Central memory CD4-positive, alpha-beta T cell (primary cell): Measurements from ENCODE around the gene PRKAR1B.
A peak's percentile ranks its signal among the peaks of the same experiment; 100 is the strongest.

Source experiments
- DNase-seq: peaks from one replicate; pipeline ENCODE4 v3.0.0; 2022

The PRKAR1B gene

DNA sequence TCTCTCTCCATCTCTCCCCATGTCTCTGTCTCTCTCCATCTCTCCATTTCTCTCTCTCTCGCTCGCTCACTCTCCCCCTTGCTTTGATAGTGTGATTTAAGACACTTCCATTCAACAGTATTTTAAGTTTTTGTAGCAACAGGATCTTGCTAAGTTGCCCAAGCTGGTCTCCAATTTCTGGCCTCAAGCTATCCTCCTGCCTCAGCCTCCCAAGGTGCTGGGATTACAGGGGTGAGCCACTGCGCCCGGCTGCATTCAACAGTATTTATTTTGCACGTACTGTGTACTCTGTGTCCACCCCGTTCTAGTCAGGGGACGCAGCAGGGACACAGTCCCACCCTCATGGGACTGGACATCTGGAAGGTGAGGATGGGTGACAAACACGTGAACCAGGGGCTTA, 193.0 kb downstream of the PRKAR1B start:
- DNase-seq: no peak

DNA sequence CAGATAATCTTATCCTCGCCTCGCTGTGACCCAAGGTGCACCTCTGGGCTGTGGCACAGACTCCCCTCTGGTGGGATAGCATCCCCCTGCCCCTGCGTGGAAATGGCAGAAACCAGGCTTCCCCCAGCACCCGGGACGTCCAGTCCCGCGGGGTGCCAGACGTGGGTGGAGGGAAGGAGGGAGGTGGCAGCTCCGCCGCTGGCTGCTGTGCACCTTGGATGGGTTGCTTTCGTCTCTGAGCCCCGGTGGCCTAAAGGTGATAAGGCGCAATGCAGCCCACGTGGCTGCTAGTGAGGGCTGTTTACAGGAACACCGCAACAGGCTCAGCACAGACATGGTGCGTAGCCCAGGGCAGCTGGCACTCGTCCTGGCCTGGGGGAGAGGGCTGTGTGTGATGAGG, 193.8 kb downstream of the PRKAR1B start:
- no peak for DNase-seq

DNA sequence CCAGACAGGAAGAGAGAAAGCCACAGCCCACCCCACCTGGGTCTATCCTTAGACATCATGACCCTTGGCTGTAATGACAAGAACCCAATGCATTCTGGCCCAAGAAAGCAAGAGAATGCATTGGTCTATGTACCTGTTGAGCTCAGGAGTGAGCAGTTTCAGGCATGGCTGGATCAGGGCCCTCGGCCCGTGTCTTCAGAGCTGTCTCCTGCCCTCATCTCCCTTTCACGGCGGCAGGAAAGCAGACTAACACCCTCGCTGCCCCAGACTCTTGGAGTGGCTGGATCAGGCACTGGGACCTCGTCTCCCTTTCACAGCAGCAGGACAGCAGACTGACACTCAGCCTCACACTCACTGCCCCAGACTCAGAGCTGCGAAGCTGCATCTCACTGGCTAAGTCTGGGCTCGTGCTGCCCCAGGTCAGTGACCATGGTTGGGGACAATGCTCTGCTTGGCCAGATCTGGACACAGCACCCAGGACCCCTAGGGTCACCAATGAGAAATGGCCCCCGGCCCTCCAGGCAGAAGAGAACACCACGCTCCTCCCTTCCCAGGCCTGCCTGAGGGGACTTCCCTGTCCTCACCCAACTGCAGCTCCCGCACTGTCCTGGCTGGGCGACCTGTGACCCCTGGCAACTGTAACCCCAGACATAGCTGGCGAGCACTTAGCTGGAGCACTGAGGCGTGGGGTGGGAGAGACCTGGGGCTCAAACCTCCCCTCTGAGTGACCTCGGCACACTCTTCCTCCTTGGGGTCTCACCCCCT, 194.5 kb downstream of the PRKAR1B start:
- DNase-seq: no peak

DNA sequence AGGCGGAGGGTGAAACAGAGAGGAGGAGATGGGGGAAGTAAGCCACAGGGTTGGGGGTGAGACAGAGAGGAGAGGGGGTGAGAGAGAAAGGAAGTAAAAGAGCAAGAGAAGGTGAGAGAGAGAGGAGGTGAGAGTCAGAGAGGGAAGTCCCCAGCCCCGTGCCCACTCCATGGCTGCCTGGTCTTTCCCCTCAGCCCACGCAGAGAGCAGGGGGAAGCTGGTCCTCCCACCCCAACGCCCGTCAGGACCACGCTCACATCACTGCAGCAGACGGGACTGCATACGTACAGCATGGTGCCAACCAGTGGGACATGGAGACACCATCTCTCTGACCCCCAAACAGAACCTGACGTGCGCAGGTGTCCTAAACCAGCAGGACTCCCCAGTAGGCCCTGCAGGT, 195.3 kb downstream of the PRKAR1B start:
- no peak for DNase-seq

DNA sequence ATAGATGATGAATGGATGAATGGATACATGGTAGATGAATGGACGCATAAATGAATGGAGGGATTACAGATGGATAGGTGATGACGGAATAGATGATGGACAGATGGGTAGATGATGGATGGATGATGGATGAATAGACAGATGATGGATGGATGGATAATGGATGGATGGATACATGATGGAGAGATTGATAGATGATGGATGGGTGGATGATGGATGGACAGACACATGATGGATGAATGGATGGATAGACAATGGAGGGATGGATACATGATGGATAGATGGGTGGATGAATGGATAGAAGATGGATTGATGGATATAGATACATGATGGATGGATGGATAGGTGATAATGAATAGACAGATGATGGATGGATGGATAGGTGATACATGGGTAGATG, 198.6 kb downstream of the PRKAR1B start:
- no peak for DNase-seq

DNA sequence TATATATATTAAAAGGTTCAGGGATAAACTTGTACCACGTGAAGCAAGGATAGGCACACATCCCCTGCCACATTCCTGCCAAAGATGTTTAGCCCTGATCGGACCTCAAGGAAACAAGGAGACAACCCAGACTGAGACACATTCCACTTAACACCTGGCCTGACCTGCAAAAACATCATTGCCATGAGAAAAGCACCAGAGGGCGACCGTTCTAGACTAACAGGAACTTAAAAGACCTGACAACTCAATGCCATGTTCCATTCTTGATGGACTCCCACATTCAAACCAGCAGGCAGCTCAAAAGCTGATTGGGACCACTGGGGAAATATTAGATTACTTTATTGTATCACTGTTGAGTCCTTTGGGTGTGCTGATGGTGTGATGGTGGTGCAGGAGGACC, 199.4 kb downstream of the PRKAR1B start:
- DNase-seq: no peak

DNA sequence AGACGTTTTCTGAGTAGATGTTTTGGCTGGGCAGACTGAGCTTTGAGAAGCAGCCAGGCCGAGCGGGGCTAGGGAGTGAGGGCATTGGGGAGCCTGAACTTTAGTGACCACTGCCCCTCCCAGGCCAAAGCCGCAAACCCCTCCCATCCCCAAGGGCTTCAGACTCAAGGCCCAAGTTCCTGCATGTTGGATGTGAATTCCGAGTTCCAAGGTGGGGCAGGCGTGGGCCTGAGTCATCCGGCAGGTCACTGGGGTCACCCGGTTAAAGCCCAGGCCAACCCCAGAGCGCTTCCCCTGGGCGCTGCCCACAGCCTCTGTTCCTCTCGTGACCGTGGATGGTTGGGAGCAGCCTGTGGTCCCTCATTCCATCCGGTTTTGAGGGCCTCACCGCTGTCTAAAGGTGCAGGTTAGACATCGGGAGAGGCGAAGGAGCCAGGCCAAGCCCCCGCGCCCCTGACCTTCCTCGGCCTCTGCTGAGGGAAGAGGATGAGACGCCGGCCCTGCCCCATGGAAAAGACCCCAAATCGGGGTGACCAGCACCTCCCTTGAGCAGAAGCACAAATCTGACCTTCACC, 200.5 kb downstream of the PRKAR1B start:
- no peak for DNase-seq

DNA sequence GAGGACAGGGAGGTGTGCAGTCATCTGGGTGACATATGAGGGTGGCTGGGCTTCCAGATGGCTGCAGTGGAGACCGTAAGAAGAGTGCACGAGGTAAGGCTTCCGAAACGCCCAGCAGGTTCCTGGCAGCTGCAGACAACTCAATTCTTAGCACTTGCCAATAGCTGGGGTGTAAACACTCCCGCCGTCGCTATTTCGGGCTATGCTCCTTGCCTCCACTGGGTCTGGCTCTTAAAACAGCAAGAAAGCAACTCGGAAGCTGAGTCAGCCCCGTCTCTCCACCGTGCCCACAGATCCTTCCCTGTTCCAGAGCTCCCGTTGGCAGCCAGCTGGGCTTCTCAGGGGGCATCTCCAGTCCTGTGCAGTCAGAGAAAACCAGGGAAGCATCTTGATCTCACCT, 201.3 kb downstream of the PRKAR1B start:
- DNase-seq: no peak

DNA sequence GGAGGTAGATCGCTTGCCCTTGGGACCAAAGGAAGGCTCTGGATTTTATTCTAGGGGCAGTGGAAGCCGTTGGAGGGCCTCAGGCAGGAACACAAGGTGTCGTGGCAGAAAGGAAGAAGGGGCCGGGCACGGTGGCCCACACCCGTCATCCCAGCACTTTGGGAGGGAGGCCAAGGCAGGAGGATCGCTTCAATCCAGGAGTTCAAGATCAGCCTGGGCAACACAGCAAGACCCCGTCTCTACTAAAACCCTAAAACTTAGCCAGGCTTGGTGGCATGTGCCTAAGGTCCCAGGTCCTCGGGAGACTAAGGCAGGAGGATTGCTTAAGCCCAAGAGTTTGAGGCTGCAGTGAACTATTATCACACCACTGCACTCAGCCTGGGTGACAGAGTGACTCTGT, 202.3 kb downstream of the PRKAR1B start:
- no peak for DNase-seq

DNA sequence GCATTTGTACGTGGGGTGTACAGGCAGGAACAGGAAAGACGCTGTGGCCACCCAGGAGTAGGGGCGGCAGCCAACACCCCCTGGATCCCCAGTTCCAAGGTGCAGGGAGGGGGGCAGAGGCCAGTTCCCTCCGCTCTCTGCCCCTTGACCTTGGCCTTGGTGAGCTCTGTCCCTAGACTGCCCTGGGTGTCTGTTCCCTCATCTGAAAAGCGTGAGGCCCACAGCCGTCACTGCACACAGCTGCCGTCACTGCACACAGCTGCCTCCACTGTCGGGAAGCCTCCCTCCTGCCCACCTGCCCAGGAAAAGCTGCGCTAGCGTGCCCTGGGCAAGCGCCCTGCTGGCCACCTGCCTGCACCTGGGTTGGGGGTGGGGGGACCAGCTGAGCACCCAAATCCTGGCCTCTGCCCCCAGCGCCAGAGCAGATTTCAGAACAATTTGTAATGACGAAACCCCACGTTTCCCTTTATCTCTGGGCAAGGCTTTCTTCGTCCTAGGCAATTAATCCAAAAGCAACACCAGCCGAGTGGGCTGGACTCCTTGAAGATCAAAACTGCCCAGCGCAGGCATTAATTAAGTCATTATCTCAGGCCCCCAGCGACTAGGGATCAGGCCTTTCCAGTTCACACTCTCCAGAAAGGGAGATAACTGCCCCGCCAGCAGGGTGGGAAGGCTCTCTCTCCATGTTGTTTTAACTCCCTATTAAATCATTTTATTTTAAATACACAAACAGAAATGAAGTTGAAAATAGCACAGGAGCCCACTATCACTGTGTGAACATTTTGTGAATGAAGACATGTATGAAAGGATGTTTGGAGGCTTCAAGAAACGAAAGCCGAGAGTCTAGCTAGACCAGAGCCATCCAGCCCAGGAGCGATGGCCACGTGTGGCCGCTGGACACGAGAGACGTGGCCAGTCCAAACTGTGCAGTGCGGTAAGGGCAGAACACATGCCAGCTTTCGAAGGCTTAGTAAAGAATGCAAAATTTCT, 203.4 kb downstream of the PRKAR1B start:
- no peak for DNase-seq

DNA sequence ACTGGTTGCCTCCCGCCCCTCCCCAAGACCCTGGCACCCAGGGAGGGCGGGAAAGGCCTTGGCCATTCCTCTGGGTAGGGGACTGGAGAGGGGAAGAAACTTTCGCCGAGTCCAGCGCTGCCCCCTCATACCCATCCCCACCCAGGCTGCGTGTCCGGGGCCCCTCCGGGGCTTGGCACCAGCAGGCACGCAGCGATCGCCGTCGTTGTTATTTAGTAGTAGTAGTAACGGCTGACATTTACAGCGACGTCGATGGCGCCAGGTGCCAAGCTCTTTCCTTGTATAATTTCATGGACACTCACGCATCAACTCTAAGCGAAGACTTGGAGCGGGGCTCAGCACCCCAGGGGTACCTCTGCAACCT, 204.1 kb downstream of the PRKAR1B start:
- DNase-seq: no peak

DNA sequence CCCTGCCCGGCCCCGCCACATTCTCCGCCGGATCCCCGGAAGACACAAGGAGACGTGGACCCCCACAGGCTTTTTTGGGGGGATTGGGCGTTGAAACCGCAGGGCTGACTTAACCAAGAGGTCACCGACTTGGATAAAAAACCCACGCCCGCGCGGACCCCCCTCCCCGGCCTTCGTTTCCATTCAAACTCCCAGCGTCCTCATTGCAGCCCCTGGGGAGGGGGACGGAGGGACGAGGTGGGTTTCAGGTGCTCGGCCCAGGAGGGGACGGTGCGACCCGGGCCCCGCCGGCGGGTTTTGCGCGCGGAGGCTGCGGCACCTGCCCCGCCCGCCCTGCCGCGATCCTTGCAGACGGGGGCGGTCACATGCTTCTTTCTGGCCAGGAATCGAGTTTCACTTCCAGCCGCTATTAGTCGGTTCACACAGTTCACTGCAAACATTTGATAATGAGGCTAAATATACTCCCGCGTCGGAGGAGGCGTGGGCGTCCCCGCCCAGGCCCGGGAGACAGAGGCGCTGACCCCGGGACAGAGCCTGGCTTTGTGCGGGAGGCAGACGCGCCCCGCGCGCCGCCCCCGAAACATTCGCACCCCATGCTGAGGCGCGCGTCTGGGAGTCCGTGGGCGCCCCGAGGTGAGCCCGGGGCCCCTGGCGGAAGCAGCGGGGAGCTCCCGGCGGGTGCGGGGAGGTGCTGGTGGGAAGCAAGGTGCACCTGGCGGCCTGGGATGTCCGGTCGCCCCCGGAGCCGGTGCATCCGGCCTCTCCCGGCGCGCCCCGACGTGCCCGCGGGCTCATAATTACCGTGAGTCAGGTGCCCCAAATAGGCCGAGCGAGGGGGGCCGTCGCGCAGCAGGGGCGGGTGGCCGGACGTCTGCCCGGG, 204.8 kb downstream of the PRKAR1B start:
- DNase-seq: peak; percentile 21

DNA sequence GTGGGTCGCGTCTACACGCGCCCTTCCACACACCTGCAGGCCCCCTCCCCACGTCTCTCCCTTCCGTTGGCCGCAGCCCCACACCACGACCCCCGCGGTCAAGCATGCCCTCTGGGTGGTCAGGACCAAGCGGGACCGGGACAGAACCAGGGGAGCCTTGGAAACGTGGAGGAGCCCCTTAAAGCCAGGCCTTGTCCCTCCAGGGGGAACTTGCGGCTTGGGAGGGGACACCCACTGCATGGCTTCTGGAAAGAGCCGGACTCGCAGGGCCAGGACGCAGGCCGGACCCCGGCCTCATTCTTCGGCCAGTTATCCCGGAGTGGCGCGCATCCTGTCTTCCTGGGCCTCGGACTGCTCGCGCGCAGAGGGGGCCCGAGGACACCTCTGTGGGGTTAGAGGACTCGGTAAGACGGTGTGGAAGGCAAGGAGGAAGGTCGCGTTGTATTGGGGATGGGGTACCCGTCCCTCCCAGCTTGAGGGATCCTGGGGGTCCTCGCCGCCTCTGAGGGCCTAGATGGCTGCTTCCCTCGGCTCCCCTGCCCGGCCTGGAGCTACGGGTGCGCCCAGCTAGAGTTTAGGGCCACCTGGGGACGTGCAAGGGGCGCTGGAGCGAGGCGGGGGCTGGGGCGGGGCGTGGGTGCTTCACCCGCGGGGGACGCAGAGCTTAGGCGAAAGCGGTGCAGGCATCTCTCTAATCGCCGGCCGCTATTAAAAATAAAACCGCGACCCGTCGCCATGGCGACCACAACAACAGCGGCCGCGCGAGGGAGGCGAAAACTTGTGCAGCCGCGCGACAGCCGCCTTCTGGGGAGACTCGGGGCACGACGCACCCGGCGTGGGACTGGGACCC, 205.6 kb downstream of the PRKAR1B start:
- no peak for DNase-seq

DNA sequence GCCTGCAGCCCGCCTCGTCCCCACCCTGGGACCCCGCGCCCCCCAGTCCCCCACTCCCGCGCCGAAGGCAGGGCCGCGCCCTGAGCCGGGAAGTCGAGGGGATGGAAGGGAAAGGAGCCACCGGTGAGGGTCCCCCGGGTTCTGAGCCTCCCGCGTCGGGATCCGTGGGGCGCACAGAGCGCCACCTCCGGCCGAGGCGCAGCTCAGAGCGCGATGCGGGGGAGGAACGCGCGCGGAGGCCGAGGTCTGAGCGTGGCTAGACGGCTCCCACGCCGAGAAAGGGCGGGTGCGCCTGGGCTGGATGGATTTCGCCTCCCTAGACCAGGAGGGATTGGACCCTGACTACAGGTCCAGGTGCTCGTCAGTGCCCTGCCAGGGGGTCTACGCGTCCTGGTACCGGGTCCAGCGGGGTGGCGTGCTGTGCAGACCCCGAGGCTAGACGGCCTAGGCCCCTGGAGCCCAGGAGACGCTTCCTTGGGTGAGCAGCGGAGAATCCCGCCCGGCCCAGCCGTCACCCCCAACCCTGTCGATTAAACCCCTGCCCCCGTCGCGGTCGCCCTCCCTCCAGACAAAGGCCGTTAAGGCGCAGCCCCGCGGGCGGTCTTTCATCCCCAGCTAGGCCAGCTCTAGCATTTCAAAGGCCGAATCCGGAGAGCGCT, 206.4 kb downstream of the PRKAR1B start:
- no peak for DNase-seq

DNA sequence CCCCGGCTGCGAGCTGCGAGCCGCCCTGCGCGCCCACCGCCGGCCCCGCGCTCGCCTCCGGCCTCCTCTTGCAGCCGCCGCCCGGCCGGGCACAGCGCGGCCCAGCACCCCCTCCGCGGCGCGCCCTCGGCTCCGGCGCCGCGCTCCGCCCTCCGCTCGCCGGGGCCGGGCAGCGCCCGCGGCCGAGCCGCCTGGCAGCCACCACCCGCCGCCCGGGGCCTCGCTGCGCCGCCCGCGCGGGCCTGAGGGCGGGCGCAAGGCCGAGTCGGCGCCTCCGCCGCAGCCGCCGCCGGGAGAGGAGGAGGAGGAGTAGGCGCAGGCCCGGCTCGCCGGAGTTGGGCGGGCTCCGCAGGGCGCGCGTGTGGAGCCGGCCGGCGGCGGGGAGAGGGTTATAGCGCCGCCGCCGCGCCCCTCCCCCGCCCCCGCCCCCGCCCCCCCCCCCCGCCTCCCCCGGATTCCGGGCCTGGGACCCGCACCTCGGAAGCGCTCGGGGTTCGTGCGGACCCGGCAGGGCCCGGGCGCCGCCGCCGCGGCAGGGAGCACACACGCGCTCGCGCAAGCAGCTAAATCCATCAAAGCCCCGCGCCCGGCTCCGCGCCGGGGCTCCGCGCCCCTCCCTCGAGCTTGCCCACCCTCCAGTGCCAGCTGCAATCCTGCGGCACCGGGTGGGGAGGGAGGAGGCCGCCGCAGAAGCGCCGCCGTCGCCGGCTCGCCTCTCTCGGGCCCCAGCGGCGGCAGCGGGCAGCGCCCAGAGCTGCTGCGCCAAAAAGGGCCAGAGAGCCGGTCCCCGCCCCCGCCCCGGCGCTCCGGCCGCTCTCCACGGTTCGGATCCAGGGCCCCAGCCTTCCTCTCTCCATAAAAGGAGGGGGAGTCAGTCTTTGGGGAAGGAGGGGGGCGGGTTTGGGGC, 207.3 kb downstream of the PRKAR1B start, which contains the start of gene PDGFA:
PDGFA (minus strand) TSS at position 363 of the 907 bp plus-strand sequence. CDS start 845 bp downstream, outside the sequence.
- DNase-seq: no peak

DNA sequence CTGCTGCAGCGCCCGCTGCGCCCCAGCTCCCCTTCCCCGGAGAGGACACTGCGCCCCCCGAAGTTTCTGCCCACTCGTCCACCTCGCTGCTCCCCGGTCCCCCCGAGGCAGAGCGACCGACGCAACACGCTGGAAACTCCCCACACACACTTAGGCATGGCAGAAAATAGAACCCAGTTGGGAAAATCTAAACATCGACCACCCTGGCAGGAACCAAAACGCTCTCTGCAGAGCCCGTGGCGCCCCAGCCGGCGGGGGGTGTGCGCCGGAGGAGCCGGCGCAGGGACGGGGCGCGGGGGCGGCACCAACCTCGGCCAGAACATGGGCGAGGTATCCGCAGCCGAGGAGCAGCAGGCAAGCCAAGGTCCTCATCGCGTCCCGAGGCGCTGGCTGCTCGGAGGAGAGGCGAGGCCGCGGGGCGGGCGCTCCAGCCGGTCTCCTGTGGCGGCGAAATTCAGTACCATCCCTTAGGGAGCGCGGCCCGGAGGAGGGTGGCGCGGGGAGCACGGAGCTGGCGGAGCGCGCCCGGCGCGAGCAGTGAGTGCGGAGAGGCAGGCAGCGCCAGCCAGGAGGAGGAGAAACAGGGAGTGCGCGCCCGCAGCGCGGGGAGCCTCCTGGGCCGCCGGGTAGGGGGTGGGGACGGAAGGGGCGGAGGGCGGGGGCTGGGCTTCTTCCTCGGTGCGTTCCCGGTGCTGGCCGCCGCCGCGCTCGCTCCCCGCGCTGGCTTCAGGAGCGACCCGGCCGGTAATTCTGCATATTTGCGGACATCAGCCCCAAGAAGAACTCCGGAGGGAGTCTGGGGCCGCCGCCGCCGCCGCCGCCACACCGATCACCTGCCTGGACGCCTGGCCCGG, 208.2 kb downstream of the PRKAR1B start:
- no peak for DNase-seq

DNA sequence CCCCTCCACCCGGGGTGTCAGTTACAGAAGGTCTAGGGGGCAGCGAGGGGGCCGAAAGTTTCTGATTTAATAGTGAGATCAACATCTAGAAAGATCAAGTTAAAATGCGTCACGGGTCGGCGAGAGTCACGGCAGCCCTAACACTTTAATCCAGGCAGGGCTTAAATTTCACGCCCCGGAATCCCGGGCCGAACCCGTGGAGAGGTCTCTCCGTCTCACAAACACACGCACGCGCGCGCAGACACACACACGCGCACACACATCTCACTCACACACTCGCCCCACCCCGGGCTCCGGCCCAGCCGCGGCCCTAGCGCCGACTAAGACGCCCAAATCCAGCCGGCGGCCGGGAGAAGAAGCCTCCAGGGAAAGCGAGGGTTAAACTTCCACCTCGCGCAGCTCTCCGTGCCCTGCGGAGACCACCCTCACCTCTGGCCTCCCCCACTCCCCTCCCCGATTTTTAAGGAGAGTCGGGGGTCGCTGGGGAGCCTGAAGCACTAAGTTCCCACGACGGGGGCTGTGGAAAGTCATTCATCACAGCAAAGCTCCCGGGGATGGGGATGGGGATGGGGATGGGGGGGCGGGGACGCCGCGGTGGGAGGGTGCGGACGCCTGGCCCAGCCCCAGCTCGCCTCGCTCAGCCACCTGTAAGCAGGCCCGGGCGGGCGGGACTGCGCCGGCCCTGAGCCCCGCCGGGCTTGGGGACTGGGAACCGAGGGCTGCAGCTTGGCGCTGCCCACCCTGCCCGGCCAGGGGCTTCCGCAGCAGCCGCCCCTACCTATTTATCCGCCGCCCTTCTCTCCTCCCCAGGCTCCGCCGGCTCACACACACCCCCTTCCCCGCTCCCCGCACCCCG, 209.1 kb downstream of the PRKAR1B start:
- DNase-seq: no peak
